Panc1 (cell line): Measurements from ENCODE around the gene KCNQ1OT1. TPM values are rescaled to one million over a fixed set of nuclear protein-coding genes. Genes with fewer than 3 reads are reported as not detected.

Source experiments
- ATAC-seq: fragments of 200-7000 bp; cut with Tn5 transposase; 2 replicates; pipeline ENCODE4 v1.9.1; 2020; ENCODE audit warnings: mild to moderate bottlenecking, moderate library complexity
- BruUV-seq: library from RNA; stranded (reverse); fragments of 400-500 nt; replicated peaks from 2 replicates; lab custom pipeline; 2021; lab: Mats Ljungman, UMichigan
- CTCF ChIA-PET: fragments of 300-600 bp; sonication (Branson Sonifier 250); formaldehyde crosslinking; loops from one replicate; lab custom pipeline; 2022; ENCODE audit warnings: antibody characterized with exemption; lab: Charles Lee
- POLR2A ChIA-PET: fragments of 300-600 bp; sonication (Branson Sonifier 250); formaldehyde crosslinking; loops from one replicate; lab custom pipeline; 2022; ENCODE audit warnings: antibody characterized with exemption; lab: Charles Lee
- DNase-seq: peaks from one replicate; pipeline ENCODE4 v3.0.0-alpha.2; 2010; ENCODE audit warnings: low read depth, low spot score
- H3K27ac ChIP-seq: 2 replicates; pipeline ENCODE4 v1.5.1; 2011; ENCODE audit warnings: mild to moderate bottlenecking, low read length, inconsistent platforms
- H3K27me3 ChIP-seq: fragments of 200-500 bp; sonication (Bioruptor generic); 2 replicates; pipeline ENCODE4 v1.6.0; 2014; ENCODE audit warnings: low read length, inconsistent platforms; ENCODE audit not compliant: control insufficient read depth, insufficient read depth
- H3K36me3 ChIP-seq: fragments of 200-500 bp; sonication (Bioruptor generic); 2 replicates; pipeline ENCODE4 v1.5.1; 2014; ENCODE audit warnings: inconsistent platforms, mild to moderate bottlenecking, low read length, moderate library complexity; ENCODE audit not compliant: control insufficient read depth, insufficient read depth
- H3K4me1 ChIP-seq: 2 replicates; pipeline ENCODE4 v1.5.1; 2011; ENCODE audit warnings: inconsistent platforms, mild to moderate bottlenecking, low read length, moderate library complexity; ENCODE audit not compliant: control insufficient read depth, insufficient read depth
- H3K4me3 ChIP-seq, 2 experiments: 2 replicates each; pipeline ENCODE4 v1.5.1; 2011 to 2012; ENCODE audit warnings: low read depth in 2 of 2, low read length in 2 of 2, mild to moderate bottlenecking in 2 of 2, inconsistent platforms in 1 of 2, moderate library complexity in 1 of 2
- H3K9me3 ChIP-seq: fragments of 200-500 bp; sonication (Bioruptor generic); 2 replicates; pipeline ENCODE4 v1.5.1; 2014; ENCODE audit warnings: low read depth, mild to moderate bottlenecking, inconsistent platforms, low read length, moderate library complexity; ENCODE audit not compliant: control insufficient read depth, insufficient read depth
- POLR2AphosphoS5 ChIP-seq: IDR thresholded peaks from 2 replicates; pipeline ENCODE4 v1.6.1; 2012; ENCODE audit warnings: mild to moderate bottlenecking, low read depth, low read length, moderate library complexity
- SIN3A ChIP-seq: IDR thresholded peaks from 2 replicates; pipeline ENCODE4 v1.6.1; 2012; ENCODE audit warnings: low read depth, mild to moderate bottlenecking, low read length, moderate library complexity, borderline replicate concordance; ENCODE audit not compliant: insufficient read depth
- TCF7L2 ChIP-seq: IDR thresholded peaks from 2 replicates; pipeline ENCODE4 v1.6.1; 2011; ENCODE audit warnings: mild to moderate bottlenecking, low read depth, low read length, inconsistent platforms
- in situ Hi-C: cut with HindIII; loops from 2 replicates; pipeline ENCODE4 v1.10.0; 2016; ENCODE audit warnings: low sequenced_read_pairs, low pct_unique_long_range_greater_than_20kb
- intact Hi-C: fragments of 100-400 bp; cut with micrococcal nuclease; formaldehyde crosslinking; loops from one replicate; pipeline ENCODE4 v1.10.0; 2022; ENCODE audit not compliant: unreplicated experiment
- total RNA-seq: library from RNA; stranded (reverse); gene quantifications from one replicate; pipeline ENCODE4 v1.2.1, GENCODE V29; 2021; ENCODE audit not compliant: unreplicated experiment
- TF ChIP-seq, protein P1 (sequence below): fragments of 450-650 bp; IDR thresholded peaks from 2 replicates; pipeline ENCODE4 v1.5.1; 2017; ENCODE audit warnings: mild to moderate bottlenecking
- TF ChIP-seq, protein P2 (sequence below), 2 experiments: IDR thresholded peaks; 2 replicates each; pipeline ENCODE4 v1.6.1; 2011 to 2012; ENCODE audit warnings: low read depth in 2 of 2, control low read depth in 1 of 2, low read length in 1 of 2, mild to moderate bottlenecking in 1 of 2, moderate library complexity in 1 of 2; ENCODE audit not compliant: insufficient read depth in 1 of 2

Gene KCNQ1OT1
- total RNA-seq, 1 experiment from 2014 or later = 1.3 TPM

DNA sequence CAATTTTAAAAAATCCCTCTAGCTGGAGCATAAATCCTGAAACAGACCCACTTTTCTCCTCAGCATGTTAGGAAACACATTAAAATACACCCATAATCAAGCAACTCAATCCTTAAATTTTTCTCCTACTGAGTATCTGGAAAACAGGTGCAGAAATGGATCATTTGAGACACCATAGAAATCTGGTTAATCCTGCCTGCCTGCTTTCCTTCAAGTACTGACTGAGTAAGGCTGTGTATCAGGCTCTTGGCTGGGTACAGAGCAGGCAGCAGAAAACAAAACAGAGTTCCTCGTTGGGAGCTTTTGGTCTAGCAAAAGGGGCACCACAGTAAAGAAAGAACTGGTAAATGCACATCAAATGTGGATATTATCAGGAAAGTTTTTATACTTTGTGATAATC is 1.9 kb downstream of the KCNQ1OT1 start:
- POLR2A ChIA-PET = no interaction called here
- CTCF ChIA-PET = no interaction called here
- Histone ChIP-seq H3K4me1 (peaks cover 8% of the 10 kb centered on the region), H3K9me3 (no peaks in the 10 kb centered on the region), H3K36me3 (no peaks in the 10 kb centered on the region), H3K4me3 (peak overlapping the region; percentile 62 to 65; a peak in 3 of 4 replicates), H3K27ac (no peak overlapping the region), H3K27me3 (no peaks in the 10 kb centered on the region)
- TF ChIP-seq, protein P1, sequence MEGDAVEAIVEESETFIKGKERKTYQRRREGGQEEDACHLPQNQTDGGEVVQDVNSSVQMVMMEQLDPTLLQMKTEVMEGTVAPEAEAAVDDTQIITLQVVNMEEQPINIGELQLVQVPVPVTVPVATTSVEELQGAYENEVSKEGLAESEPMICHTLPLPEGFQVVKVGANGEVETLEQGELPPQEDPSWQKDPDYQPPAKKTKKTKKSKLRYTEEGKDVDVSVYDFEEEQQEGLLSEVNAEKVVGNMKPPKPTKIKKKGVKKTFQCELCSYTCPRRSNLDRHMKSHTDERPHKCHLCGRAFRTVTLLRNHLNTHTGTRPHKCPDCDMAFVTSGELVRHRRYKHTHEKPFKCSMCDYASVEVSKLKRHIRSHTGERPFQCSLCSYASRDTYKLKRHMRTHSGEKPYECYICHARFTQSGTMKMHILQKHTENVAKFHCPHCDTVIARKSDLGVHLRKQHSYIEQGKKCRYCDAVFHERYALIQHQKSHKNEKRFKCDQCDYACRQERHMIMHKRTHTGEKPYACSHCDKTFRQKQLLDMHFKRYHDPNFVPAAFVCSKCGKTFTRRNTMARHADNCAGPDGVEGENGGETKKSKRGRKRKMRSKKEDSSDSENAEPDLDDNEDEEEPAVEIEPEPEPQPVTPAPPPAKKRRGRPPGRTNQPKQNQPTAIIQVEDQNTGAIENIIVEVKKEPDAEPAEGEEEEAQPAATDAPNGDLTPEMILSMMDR = no peak
- TF ChIP-seq TCF7L2 = no peak
- TF ChIP-seq POLR2AphosphoS5 = no peak
- no peak for TF ChIP-seq SIN3A
- TF ChIP-seq, protein P2, sequence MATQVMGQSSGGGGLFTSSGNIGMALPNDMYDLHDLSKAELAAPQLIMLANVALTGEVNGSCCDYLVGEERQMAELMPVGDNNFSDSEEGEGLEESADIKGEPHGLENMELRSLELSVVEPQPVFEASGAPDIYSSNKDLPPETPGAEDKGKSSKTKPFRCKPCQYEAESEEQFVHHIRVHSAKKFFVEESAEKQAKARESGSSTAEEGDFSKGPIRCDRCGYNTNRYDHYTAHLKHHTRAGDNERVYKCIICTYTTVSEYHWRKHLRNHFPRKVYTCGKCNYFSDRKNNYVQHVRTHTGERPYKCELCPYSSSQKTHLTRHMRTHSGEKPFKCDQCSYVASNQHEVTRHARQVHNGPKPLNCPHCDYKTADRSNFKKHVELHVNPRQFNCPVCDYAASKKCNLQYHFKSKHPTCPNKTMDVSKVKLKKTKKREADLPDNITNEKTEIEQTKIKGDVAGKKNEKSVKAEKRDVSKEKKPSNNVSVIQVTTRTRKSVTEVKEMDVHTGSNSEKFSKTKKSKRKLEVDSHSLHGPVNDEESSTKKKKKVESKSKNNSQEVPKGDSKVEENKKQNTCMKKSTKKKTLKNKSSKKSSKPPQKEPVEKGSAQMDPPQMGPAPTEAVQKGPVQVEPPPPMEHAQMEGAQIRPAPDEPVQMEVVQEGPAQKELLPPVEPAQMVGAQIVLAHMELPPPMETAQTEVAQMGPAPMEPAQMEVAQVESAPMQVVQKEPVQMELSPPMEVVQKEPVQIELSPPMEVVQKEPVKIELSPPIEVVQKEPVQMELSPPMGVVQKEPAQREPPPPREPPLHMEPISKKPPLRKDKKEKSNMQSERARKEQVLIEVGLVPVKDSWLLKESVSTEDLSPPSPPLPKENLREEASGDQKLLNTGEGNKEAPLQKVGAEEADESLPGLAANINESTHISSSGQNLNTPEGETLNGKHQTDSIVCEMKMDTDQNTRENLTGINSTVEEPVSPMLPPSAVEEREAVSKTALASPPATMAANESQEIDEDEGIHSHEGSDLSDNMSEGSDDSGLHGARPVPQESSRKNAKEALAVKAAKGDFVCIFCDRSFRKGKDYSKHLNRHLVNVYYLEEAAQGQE (IDR thresholded peaks at IDR 0.05; ENCODE audit: insufficient read depth in 1 of 2, low read depth in 2 of 2, low read length in 1 of 2) = no peak
- TSS peak; percentile 74 for BruUV-seq
- DNase-seq (no peak), ATAC-seq (no peak)
- intact Hi-C loops = loop anchor here (10.0 kb wide), 2 partner anchors 153 to 187 kb away; partner anchors contain the start of gene CDKN1C
- in situ Hi-C loops = no loop called here

DNA sequence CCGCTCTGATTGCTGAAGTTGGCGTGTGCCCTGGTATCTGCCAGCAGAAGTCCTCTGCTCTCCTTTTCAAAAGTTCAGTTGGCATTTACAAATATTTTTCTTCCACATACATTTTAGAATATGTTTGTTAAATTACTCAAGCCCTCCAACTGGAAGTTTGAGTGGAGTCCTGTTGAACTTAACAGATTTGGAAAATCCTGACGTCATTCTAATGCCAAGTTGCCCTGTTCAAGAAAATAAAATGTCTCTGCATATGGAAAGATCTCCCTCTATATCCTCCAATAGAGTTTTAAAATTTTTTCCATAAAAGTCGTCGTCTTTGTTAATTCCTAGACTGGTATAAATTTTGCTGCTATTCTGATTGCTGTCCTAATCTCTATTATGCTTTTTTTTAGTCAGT is 3.3 kb downstream of the KCNQ1OT1 start:
- Histone ChIP-seq H3K4me3 (no peak overlapping the region), H3K27ac (no peak overlapping the region), H3K27me3 (no peaks in the 10 kb centered on the region), H3K36me3 (no peaks in the 10 kb centered on the region), H3K9me3 (no peaks in the 10 kb centered on the region), H3K4me1 (peaks cover 8% of the 10 kb centered on the region)
- no TSS peak for BruUV-seq
- intact Hi-C loops = loop anchor here (10.0 kb wide), 2 partner anchors 152 to 188 kb away; partner anchors contain the start of gene CDKN1C
- ChIA-PET CTCF (no interaction called here), POLR2A (no interaction called here)
- DNase-seq = no peak
- in situ Hi-C loops = no loop called here
- no peak for ATAC-seq
- TF ChIP-seq, protein P2 (IDR thresholded peaks at IDR 0.05; ENCODE audit: insufficient read depth in 1 of 2, low read depth in 2 of 2, low read length in 1 of 2) = no peak
- no peak for TF ChIP-seq SIN3A
- TF ChIP-seq TCF7L2 = no peak
- TF ChIP-seq POLR2AphosphoS5 = no peak
- TF ChIP-seq, protein P1 = no peak
